Measurements from ENCODE around the gene GRAMD1B.

Gene GRAMD1B

DNA sequence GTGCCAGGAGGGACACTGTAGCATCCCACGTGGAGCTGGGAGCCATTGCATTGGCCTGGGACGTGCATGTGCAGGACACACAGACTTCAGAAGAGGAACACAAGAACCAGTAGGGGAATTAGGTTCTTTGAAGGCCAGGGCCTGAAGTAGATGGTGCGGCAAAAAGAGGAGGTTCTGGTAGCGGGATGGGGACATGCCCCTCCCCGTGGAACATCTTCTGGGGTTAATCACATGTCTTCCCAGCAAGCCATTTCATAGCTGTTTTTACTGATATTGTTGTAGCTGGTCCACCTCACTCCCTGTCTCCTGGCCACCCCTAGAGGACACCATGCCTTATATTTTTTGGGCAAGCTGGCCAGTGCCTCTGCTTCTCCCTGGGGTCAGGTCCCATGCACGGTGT is 150.1 kb downstream of the GRAMD1B start:
- no peak for DNase-seq (ENCODE audit: low read depth)
- TF ChIP-seq, protein P1, sequence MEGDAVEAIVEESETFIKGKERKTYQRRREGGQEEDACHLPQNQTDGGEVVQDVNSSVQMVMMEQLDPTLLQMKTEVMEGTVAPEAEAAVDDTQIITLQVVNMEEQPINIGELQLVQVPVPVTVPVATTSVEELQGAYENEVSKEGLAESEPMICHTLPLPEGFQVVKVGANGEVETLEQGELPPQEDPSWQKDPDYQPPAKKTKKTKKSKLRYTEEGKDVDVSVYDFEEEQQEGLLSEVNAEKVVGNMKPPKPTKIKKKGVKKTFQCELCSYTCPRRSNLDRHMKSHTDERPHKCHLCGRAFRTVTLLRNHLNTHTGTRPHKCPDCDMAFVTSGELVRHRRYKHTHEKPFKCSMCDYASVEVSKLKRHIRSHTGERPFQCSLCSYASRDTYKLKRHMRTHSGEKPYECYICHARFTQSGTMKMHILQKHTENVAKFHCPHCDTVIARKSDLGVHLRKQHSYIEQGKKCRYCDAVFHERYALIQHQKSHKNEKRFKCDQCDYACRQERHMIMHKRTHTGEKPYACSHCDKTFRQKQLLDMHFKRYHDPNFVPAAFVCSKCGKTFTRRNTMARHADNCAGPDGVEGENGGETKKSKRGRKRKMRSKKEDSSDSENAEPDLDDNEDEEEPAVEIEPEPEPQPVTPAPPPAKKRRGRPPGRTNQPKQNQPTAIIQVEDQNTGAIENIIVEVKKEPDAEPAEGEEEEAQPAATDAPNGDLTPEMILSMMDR (IDR thresholded peaks at IDR 0.05; ENCODE audit: low read depth, low read length, missing control alignments): no peak
- H3K4me3 ChIP-seq (ENCODE audit: low read depth, low read length): no peak overlapping the region

DNA sequence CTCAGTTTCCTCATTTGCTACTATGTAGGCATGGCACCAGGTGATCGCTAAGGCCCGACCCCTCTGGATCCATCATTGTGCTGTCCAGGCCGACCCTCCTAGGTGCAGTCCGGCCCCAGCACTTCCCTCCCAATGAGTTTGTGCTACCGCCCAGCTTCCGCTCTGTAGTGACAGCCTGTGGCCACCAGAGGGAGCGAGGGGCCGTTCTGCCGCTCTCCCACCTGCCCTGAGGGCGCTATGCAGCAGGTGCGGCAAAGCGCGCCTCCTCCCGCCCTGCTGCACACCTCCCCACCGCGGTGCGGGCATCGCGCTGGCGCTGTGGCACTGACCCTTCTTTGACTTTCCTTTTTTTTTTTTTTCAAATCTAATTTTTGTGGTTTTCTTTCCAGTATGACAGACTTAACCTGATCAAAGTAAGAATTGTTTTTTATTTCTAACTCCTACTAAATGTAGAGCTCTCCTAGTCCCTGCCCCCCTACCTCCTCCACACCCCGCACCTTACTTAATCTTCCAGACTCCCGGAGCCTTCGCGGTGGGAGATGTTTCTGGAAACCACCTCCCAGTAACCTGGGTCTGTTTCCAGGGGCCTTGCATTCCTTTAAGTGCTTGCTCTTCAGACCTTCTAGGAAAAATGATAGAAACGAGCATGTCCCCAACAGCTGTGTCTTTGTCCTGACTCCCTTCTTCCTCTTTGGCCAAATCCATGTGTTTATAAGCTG is 150.6 kb downstream of the GRAMD1B start:
- TF ChIP-seq, protein P1 (IDR thresholded peaks at IDR 0.05; ENCODE audit: low read depth, low read length, missing control alignments): peak; percentile 98
- DNase-seq (ENCODE audit: low read depth): peak; percentile 21
- no peak overlapping the region for H3K4me3 ChIP-seq (ENCODE audit: low read depth, low read length)

DNA sequence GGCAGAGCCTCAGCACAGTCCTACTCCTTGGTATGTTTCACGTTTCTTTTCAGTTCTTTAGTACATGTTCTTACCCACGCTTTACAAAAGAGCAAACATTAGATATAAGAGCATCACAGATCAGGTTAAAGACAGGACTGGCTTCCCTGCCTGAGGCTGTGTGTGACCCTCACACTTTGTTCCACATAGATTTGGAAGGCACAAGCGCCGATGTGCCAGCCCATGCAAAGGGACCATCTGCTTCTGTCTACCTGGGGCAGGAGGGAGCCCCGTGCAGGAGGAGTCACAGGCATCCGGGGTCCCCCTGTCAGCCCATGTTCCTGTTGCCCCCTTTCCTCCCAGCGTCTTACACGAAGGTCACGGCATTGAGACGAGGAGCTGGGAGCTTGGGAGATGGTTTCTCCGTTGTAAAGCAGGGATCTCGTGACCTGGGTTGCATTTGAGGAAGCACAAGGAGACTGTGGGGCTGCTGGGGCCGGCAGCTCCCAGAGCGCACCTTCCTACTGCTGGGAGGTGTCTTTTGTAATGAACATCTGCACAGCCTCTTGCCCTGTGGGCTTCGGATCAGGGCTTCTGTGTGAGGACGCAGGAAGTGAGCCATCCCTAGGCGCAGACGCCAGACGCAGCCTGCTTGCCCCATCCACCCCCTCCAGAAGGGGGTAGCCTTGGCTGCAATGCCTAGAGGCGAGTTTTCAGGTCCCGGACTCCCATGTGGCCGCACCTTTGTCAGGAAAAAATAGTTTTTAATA is 151.8 kb downstream of the GRAMD1B start:
- no peak overlapping the region for H3K4me3 ChIP-seq (ENCODE audit: low read depth, low read length)
- no peak for DNase-seq (ENCODE audit: low read depth)
- TF ChIP-seq, protein P1 (IDR thresholded peaks at IDR 0.05; ENCODE audit: low read depth, low read length, missing control alignments): no peak

DNA sequence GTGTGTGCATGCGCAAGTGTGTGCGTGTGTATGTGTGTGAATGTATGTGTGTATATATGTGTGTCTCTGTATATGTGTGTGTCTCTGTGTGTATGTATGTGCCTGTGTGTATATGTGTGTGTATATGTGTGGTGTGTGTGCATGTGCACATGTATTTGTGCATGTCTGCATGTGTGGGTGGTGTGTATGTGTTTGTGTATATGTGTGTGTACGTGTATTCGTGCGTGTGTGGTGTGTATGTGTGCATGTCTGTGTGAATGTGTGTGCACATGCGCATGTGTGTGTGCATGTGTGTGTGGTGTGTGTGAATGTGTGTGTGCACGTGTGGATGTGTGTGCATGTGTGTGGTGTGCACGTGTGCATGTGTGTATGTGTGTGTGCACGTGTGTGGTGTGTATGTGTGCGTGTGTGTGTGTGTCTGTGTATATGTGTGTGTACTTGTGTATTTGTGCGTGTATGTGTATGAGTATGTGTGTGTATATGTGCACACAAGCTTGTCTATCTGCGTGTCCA is 153.0 kb downstream of the GRAMD1B start:
- TF ChIP-seq, protein P1 (IDR thresholded peaks at IDR 0.05; ENCODE audit: low read depth, low read length, missing control alignments): no peak
- no peak for DNase-seq (ENCODE audit: low read depth)
- no peak overlapping the region for H3K4me3 ChIP-seq (ENCODE audit: low read depth, low read length)

DNA sequence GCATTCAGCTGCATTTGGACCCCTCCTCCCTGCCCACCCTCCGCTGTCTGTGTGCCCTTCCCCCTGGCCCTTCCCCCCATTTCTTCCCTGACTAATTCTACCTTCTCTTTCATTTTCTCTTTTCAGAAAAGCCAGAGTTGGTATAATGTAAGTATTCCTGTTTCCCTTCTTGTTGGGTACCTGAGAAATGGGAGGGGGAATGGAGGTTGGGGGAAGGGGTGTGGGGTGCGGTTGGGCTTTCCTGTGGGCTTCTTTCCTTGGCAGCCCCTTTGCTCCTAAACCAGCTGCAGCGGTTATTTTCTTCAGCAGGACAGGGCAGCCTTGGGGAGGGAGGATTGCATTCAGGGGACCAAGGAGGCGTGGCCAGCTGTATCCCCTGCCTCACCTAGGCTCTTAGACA is 154.1 kb downstream of the GRAMD1B start:
- TF ChIP-seq, protein P1 (IDR thresholded peaks at IDR 0.05; ENCODE audit: low read depth, low read length, missing control alignments): no peak
- H3K4me3 ChIP-seq (ENCODE audit: low read depth, low read length): no peak overlapping the region
- DNase-seq (ENCODE audit: low read depth): no peak

DNA sequence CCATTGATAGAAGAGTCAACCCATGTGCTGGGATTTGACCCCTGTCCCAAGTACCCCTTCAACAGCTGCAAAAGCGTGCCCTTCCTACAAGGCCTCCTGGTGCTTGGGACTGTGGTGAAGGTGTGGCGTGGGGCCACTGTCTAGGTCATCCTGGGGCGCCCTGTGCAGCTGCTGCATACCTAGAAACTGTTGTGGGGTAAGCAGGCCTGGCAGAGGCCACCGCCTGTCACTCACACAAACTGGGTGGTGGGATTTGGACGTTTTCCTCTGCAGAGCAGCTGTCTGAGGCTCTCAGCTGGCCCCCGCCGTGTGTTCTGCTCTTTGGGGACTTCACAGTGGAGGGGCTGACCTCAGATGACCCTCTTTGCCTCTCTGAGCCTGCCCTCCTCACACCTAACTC is 154.7 kb downstream of the GRAMD1B start:
- H3K4me3 ChIP-seq (ENCODE audit: low read depth, low read length): no peak overlapping the region
- no peak for DNase-seq (ENCODE audit: low read depth)
- TF ChIP-seq, protein P1 (IDR thresholded peaks at IDR 0.05; ENCODE audit: low read depth, low read length, missing control alignments): no peak
